CD14-positive monocyte (primary cell): ENCODE data around the gene FRMD4A. TPM values are rescaled to one million over a fixed set of nuclear protein-coding genes. Genes with fewer than 3 reads are reported as not detected.
"Not testable (repeated sequence)": the region's sequence is repeated elsewhere in the genome, so short reads cannot be mapped to it uniquely, and the experiment has no call there.

Experiments
- DNase-seq, 3 donors: peaks; one replicate each; pipeline ENCODE4 v3.0.0-alpha.2; 2011 to 2022
- H2AFZ ChIP-seq: 2 replicates; pipeline ENCODE4 v1.6.0; 2012; ENCODE audit warnings: mild to moderate bottlenecking, low read depth, low read length, inconsistent platforms; ENCODE audit not compliant: insufficient read depth, poor library complexity, severe bottlenecking
- H3K27ac ChIP-seq, 2 donors: 1 replicate in 1 of 2; 2 replicates in 1 of 2; pipeline ENCODE4 v1.5.1; 2012 to 2013; ENCODE audit warnings: low read length in 2 of 2, control low read depth in 1 of 2, inconsistent platforms in 1 of 2, low read depth in 1 of 2, mild to moderate bottlenecking in 1 of 2
- H3K27me3 ChIP-seq, 2 donors: one replicate each; pipeline versions ENCODE4 v1.6.0 to v1.6.1; 2011 to 2013; ENCODE audit warnings: low read length in 2 of 2; ENCODE audit not compliant: control insufficient read depth in 2 of 2, insufficient read depth in 2 of 2
- H3K36me3 ChIP-seq, 2 donors: replicated peaks in 1 of 2; 1 replicate in 1 of 2; 2 replicates in 1 of 2; pipeline versions ENCODE4 v1.5.1 to v1.6.1; 2012 to 2013; ENCODE audit warnings: low read length in 2 of 2, control low read depth in 1 of 2, inconsistent platforms in 1 of 2, mild to moderate bottlenecking in 1 of 2; ENCODE audit not compliant: insufficient read depth in 2 of 2, control insufficient read depth in 1 of 2
- H3K4me1 ChIP-seq, 2 donors: 1 replicate in 1 of 2; 2 replicates in 1 of 2; pipeline versions ENCODE4 v1.5.1 to v1.6.1; 2012 to 2013; ENCODE audit warnings: low read length in 2 of 2, control low read depth in 1 of 2, inconsistent platforms in 1 of 2, mild to moderate bottlenecking in 1 of 2, moderate library complexity in 1 of 2; ENCODE audit not compliant: insufficient read depth in 2 of 2, control insufficient read depth in 1 of 2
- H3K4me2 ChIP-seq: replicated peaks from 2 replicates; pipeline ENCODE3; 2012; ENCODE audit warnings: low read length, moderate library complexity, mild to moderate bottlenecking; ENCODE audit not compliant: poor library complexity, severe bottlenecking; ENCODE audit errors: extremely low read depth
- H3K4me3 ChIP-seq, 3 experiments: fragments of 200-600 bp in 1 of 3; sonication (generic) in 1 of 3; replicated peaks in 1 of 3; 1 replicate in 2 of 3; 2 replicates in 1 of 3; pipeline ENCODE4 v1.5.1; 2011 to 2013; ENCODE audit warnings: low read length in 3 of 3, mild to moderate bottlenecking in 3 of 3, control low read depth in 2 of 3, low read depth in 2 of 3, inconsistent platforms in 1 of 3, moderate library complexity in 1 of 3
- H3K79me2 ChIP-seq: 2 replicates; pipeline ENCODE4 v1.6.0; 2012; ENCODE audit warnings: mild to moderate bottlenecking, control low read depth, inconsistent platforms, low read length, moderate library complexity; ENCODE audit not compliant: insufficient read depth
- H3K9ac ChIP-seq: 2 replicates; pipeline ENCODE4 v1.6.0; 2017; ENCODE audit warnings: low read length, mild to moderate bottlenecking; ENCODE audit not compliant: insufficient read depth, poor library complexity, severe bottlenecking
- H3K9me3 ChIP-seq, 2 donors: replicated peaks in 1 of 2; 1 replicate in 1 of 2; 2 replicates in 1 of 2; pipeline versions ENCODE4 v1.5.1 to v1.6.1; 2012 to 2013; ENCODE audit warnings: low read length in 2 of 2, control low read depth in 1 of 2; ENCODE audit not compliant: control insufficient read depth in 1 of 2, insufficient read depth in 1 of 2
- H4K20me1 ChIP-seq: 2 replicates; pipeline ENCODE4 v1.6.0; 2012; ENCODE audit warnings: mild to moderate bottlenecking, low read length, control low read depth, moderate library complexity; ENCODE audit not compliant: insufficient read depth
- H3K27ac Mint-ChIP-seq, 7 donors: one replicate each; pipeline ENCODE4 v1.8.0; 2020; ENCODE audit warnings: mild to moderate bottlenecking in 7 of 7, mixed read lengths in 7 of 7, moderate library complexity in 6 of 7, inconsistent platforms in 2 of 7
- H3K27me3 Mint-ChIP-seq, 3 donors: one replicate each; pipeline ENCODE4 v1.8.0; 2021 to 2022; ENCODE audit warnings: low read depth in 3 of 3, mild to moderate bottlenecking in 3 of 3, mixed read lengths in 3 of 3, moderate library complexity in 3 of 3, inconsistent platforms in 1 of 3
- H3K36me3 Mint-ChIP-seq, 2 donors: one replicate each; pipeline ENCODE4 v1.8.0; 2020; ENCODE audit warnings: mixed read lengths in 2 of 2, inconsistent platforms in 1 of 2, mild to moderate bottlenecking in 1 of 2
- H3K4me1 Mint-ChIP-seq: one replicate; pipeline ENCODE4 v1.8.0; 2020; ENCODE audit warnings: mild to moderate bottlenecking, mixed read lengths
- H3K4me3 Mint-ChIP-seq, 2 donors: one replicate each; pipeline ENCODE4 v1.8.0; 2020; ENCODE audit warnings: mild to moderate bottlenecking in 2 of 2, mixed read lengths in 2 of 2, moderate library complexity in 1 of 2
- H3K9me3 Mint-ChIP-seq, 7 donors: one replicate each; pipeline ENCODE4 v1.8.0; 2020 to 2022; ENCODE audit warnings: mixed read lengths in 7 of 7, mild to moderate bottlenecking in 6 of 7, moderate library complexity in 6 of 7, inconsistent platforms in 2 of 7
- WGBS: methylation state at CpG from one replicate; pipeline ENCODE4 v1.1.5; 2013; ENCODE audit warnings: missing lambda C conversion rate; ENCODE audit not compliant: insufficient coverage; 5-methylcytosine and 5-hydroxymethylcytosine counted together
- intact Hi-C, 2 donors: fragments of 100-400 bp; cut with micrococcal nuclease; formaldehyde crosslinking; loops; one replicate each; pipeline versions ENCODE4 v1.15.0 to v1.15.1; 2023
- polyA plus RNA-seq, 3 donors: library from polyadenylated mRNA; depleted of rRNA in 1 of 3; unstranded in 2 of 3; stranded (reverse) in 1 of 3; fragments of 300-500 nt in 2 of 3; fragments of >200 nt in 1 of 3; fragmentation: Illumina TruSeq in 2 of 3; gene quantifications; 1 replicate in 2 of 3; 2 replicates in 1 of 3; pipeline ENCODE4 v1.2.3, GENCODE V29; 2012 to 2021
- TF ChIP-seq, protein P1 (sequence below): fragments of 200-600 bp; IDR thresholded peaks from one replicate; pipeline ENCODE4 v1.8.0; 2022; ENCODE audit warnings: antibody characterized with exemption, mild to moderate bottlenecking

FRMD4A gene
- polyA plus RNA-seq, 3 donors, result 0.12 TPM; not detected in 2

DNA sequence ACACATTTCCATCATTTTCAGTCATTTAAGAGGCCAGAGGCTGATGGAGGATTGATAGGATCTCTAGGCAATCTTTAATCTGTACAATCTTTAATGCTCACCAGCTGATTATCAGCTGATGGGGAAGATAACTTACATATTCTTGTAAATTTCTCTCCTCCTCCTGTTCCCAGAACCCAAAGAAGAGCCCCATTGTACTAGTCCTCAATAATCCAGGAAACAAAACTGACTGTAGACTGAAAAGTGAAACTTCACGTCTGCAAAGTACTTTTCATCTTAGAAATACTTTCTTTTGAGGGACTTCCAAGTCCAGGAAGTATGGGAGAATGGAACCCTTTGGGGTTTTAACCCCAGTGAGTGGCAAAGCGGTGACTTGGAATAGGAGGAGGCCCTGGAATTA is 283.3 kb downstream of the FRMD4A start:
- no peak overlapping the region for H3K27ac ChIP-seq
- no peak overlapping the region for H3K4me2 ChIP-seq
- intact Hi-C loops, result no loop called here
- TF ChIP-seq, protein P1, sequence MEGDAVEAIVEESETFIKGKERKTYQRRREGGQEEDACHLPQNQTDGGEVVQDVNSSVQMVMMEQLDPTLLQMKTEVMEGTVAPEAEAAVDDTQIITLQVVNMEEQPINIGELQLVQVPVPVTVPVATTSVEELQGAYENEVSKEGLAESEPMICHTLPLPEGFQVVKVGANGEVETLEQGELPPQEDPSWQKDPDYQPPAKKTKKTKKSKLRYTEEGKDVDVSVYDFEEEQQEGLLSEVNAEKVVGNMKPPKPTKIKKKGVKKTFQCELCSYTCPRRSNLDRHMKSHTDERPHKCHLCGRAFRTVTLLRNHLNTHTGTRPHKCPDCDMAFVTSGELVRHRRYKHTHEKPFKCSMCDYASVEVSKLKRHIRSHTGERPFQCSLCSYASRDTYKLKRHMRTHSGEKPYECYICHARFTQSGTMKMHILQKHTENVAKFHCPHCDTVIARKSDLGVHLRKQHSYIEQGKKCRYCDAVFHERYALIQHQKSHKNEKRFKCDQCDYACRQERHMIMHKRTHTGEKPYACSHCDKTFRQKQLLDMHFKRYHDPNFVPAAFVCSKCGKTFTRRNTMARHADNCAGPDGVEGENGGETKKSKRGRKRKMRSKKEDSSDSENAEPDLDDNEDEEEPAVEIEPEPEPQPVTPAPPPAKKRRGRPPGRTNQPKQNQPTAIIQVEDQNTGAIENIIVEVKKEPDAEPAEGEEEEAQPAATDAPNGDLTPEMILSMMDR, result no peak
- H3K4me3 ChIP-seq, result no peak overlapping the region
- WGBS, result 83% methylated on average over 1 of the region's 2 CpGs
- H2AFZ ChIP-seq, result no peak overlapping the region
- H3K36me3 ChIP-seq, result no peaks in the 10 kb centered on the region
- no peak overlapping the region for H3K27ac Mint-ChIP-seq
- H3K27me3 ChIP-seq, result peaks cover 0 to 2% of the 10 kb centered on the region in 2 donors
- no peaks in the 10 kb centered on the region for H3K36me3 Mint-ChIP-seq
- H3K9me3 Mint-ChIP-seq, result peaks cover 0 to 7% (median 2%) of the 10 kb centered on the region in 7 donors
- H3K79me2 ChIP-seq, result no peaks in the 10 kb centered on the region
- H3K4me3 Mint-ChIP-seq, result no peak overlapping the region
- H3K4me1 ChIP-seq, result no peaks in the 10 kb centered on the region
- peaks cover 0 to 6% (median 3%) of the 10 kb centered on the region in 3 donors for H3K27me3 Mint-ChIP-seq
- no peak for DNase-seq
- H3K4me1 Mint-ChIP-seq, result no peaks in the 10 kb centered on the region
- H4K20me1 ChIP-seq, result no peaks in the 10 kb centered on the region
- H3K9ac ChIP-seq, result no peak overlapping the region
- H3K9me3 ChIP-seq, result no peaks in the 10 kb centered on the region

DNA sequence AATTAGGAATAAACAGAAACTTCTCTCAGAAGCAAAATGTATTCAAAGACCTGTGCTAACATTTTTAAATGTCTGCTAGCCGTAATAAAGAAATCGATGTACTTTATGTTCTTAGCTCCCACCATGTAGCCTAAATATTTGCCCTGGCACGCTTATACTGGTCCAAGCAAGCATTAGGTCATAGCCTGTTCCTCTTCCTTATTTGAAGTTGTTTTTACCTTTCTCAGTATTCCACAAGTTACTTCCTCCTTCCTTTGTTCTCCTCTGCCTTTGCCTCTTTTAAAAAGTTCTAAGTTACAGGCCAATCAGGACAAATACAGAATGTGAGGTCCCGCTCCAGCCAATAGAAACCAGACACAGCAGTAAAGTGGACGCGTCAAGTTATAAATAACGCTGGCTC is 288.7 kb downstream of the FRMD4A start:
- peaks cover 15% of the 10 kb centered on the region for H3K4me1 Mint-ChIP-seq
- H3K27ac ChIP-seq, H3K9ac ChIP-seq, H3K79me2 ChIP-seq, H2AFZ ChIP-seq, intact Hi-C loops, H3K36me3 Mint-ChIP-seq, H3K9me3 ChIP-seq, H3K36me3 ChIP-seq, H3K4me2 ChIP-seq, DNase-seq, H3K27me3 ChIP-seq, H3K27ac Mint-ChIP-seq, H3K4me3 ChIP-seq, H3K4me3 Mint-ChIP-seq, H3K9me3 Mint-ChIP-seq, H4K20me1 ChIP-seq, H3K27me3 Mint-ChIP-seq: not testable (repeated sequence)
- WGBS, result 90% methylated on average over 6 of the region's 7 CpGs
- peaks cover 4 to 12% of the 10 kb centered on the region in 2 donors for H3K4me1 ChIP-seq
